ENCODE results near the gene SAMD8.

SAMD8 gene

DNA sequence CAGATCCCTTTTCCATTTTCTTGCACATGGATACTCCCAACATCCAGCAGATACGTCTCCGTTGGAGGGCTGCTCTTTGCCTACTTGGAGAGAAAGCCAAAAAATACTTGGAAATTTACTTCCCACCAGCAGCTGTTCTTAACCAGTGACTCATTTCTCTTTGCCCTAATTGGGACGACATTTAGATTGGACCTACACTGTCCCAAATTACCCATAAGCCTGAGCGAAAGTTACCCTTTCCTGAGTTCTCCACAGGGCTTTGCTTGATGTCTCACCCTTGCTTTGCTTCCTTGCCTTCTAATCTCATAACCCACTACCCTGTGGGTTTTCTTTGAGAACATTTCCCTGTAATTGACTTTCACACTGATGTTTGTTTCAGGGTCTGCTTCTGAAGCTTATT, 48.1 kb downstream of the SAMD8 start:
- TF ChIP-seq, protein P1, sequence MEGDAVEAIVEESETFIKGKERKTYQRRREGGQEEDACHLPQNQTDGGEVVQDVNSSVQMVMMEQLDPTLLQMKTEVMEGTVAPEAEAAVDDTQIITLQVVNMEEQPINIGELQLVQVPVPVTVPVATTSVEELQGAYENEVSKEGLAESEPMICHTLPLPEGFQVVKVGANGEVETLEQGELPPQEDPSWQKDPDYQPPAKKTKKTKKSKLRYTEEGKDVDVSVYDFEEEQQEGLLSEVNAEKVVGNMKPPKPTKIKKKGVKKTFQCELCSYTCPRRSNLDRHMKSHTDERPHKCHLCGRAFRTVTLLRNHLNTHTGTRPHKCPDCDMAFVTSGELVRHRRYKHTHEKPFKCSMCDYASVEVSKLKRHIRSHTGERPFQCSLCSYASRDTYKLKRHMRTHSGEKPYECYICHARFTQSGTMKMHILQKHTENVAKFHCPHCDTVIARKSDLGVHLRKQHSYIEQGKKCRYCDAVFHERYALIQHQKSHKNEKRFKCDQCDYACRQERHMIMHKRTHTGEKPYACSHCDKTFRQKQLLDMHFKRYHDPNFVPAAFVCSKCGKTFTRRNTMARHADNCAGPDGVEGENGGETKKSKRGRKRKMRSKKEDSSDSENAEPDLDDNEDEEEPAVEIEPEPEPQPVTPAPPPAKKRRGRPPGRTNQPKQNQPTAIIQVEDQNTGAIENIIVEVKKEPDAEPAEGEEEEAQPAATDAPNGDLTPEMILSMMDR (IDR thresholded peaks at IDR 0.05; ENCODE audit: extremely low read depth, missing control alignments): no peak
- DNase-seq (ENCODE audit: low spot score): no peak

DNA sequence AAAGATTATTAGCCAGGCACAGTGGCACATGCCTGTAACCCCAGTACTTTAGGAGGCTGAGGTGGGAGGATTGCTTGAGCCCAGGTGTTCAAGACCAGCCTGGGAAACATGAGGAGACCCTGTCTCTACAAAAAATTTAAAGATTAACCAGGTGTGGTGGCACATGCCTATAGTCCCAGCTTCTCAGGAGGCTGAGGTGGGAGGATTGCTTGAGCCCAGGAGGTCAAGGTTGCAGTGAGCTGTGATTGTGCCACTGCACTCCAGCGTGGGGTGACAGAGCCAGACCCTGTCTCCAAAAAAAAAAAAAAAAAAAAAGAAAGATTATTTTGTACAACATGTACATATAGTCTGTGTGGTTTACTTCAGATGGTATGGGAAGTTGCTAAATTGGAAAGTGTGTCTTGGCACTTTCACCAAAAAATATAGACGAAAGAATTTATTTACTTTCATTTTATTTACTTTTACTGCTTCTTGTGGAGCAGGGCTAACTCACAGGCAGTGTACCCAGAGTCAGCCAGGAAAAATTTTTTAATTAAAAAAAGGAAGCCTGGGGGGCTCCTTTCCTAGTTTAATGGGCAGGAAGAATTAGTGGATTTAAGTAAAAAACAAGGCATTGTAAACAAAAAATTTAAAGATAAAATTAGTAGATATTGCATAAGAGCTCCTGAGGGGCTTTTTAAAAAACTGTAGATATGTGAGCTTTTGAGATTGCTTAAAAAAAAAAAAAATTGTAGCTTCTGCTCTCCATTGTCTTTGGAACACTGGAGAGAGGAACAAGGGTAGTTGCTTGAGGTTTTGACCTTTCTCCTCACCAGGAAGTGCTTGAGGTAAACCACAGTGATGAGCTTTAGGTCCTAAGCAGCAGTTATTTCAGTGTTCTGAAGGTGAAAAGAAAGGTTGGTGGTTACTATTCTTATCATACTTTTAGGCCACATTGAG, 54.5 kb downstream of the SAMD8 start:
- peak; percentile 71 for DNase-seq (ENCODE audit: low spot score)
- TF ChIP-seq, protein P1 (IDR thresholded peaks at IDR 0.05; ENCODE audit: extremely low read depth, missing control alignments): no peak

DNA sequence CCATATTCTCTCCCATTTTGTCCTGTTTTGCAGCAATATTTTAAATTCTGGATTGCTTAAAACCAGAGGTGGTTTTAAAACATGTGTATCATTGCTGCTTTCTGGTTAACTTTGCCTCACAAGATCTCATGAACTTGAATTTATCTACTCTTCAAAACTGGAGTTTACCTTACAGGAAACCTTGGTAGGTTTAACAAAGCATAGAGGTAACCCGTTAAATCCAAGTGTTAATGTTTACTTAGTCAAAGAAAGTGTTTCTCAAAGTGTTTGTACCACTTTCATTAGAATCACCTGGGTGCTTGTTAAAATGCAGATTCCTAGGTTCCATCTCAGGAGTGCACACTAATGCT, 55.1 kb downstream of the SAMD8 start:
- TF ChIP-seq, protein P1 (IDR thresholded peaks at IDR 0.05; ENCODE audit: extremely low read depth, missing control alignments): no peak
- DNase-seq (ENCODE audit: low spot score): no peak

DNA sequence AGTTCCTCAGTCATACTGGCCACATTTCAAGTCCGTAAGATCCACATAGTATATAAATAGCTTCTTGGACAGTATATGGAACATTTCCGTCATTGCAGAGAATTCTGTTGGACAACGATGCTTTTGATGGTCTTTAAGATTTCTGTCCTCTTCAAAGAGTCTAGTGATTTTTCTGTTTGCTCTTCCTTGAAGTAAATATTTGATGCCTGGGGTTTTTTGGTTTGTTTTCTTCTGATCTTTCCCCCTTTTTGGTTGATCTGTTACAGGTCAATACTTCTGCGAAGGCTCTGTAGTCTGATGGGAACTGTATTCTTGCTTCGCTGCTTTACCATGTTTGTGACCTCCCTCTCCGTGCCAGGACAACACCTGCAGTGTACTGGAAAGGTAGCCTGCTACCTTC, 56.8 kb downstream of the SAMD8 start:
- no peak for DNase-seq (ENCODE audit: low spot score)
- TF ChIP-seq, protein P1 (IDR thresholded peaks at IDR 0.05; ENCODE audit: extremely low read depth, missing control alignments): no peak

DNA sequence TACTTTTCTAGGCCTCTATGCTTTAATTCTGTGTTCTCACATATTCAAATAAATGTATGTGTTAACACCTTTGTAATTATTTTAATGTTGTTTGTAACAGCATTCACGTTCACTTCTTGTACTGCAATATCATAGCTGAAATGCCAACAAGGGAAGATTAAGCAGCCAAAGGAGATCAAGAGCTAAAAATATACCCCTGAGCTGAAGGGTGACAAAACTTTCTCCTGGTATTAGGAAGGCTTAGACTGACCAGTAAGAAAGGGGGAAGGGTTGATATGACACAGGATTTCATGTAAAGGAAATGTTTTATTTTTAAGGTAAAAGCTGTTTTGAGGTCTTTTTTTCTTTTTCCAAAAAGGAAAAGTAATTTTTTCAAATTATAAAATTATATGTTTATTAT, 58.8 kb downstream of the SAMD8 start:
- no peak for DNase-seq (ENCODE audit: low spot score)
- TF ChIP-seq, protein P1 (IDR thresholded peaks at IDR 0.05; ENCODE audit: extremely low read depth, missing control alignments): no peak

DNA sequence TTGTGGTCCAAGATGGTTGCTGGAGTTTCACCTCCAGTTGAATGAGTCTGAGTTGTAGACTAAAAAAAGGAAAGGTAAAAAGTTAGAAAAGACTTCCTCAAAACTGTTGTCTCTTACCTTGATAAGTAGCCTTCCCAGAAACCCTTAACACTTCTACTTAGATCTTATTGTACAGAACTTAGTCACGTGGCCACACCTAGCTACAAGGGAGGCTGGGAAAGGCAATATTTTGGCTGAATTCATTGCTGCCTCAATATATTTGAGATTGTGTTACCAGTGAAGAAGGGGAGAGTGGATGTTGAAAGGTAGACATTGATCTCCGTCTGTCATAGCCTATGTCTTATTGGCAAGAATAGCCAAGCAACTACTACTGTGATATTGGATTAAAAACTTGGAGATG, 63.6 kb downstream of the SAMD8 start:
- DNase-seq (ENCODE audit: low spot score): no peak
- TF ChIP-seq, protein P1 (IDR thresholded peaks at IDR 0.05; ENCODE audit: extremely low read depth, missing control alignments): no peak

DNA sequence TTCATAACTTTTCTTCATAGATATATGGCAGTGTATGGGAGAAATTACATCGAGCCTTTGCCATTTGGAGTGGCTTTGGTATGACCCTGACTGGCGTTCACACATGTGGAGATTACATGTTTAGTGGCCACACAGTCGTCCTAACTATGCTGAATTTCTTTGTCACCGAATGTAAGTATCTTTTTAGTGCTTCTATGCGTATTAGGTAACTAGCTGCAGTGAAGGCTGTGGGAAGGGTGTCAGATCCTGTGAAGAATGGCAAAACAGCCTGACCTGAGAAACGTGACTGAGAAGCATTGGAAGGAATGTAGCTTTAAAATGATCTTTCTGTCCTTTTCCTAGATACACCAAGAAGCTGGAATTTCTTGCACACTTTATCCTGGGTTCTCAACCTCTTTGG, 64.6 kb downstream of the SAMD8 start:
- DNase-seq (ENCODE audit: low spot score): no peak
- TF ChIP-seq, protein P1 (IDR thresholded peaks at IDR 0.05; ENCODE audit: extremely low read depth, missing control alignments): no peak
